Esophagus (tissue), 2 donors: Measurements from ENCODE around the gene TTC9C. TPM values are rescaled to one million over a fixed set of nuclear protein-coding genes. Genes with fewer than 3 reads are reported as not detected.
"Not testable (repeated sequence)": the region's sequence is repeated elsewhere in the genome, so short reads cannot be mapped to it uniquely, and the experiment has no call there.

Experiments used
- H3K27ac ChIP-seq, 2 donors: one replicate each; pipeline ENCODE4 v1.5.1; 2013; ENCODE audit warnings: low read depth in 2 of 2, mild to moderate bottlenecking in 2 of 2, inconsistent platforms in 1 of 2, low read length in 1 of 2, moderate library complexity in 1 of 2
- H3K27me3 ChIP-seq, 2 donors: one replicate each; pipeline ENCODE4 v1.6.1; 2013; ENCODE audit warnings: low read length in 2 of 2, control low read depth in 1 of 2, mild to moderate bottlenecking in 1 of 2; ENCODE audit not compliant: insufficient read depth in 2 of 2, control insufficient read depth in 1 of 2
- H3K36me3 ChIP-seq, 2 donors: one replicate each; pipeline ENCODE4 v1.6.1; 2013; ENCODE audit warnings: low read length in 1 of 2; ENCODE audit not compliant: control insufficient read depth in 2 of 2, insufficient read depth in 2 of 2
- H3K4me1 ChIP-seq, 2 donors: one replicate each; pipeline ENCODE4 v1.6.1; 2013; ENCODE audit warnings: low read length in 1 of 2; ENCODE audit not compliant: control insufficient read depth in 2 of 2, insufficient read depth in 2 of 2
- H3K4me3 ChIP-seq, 2 donors: one replicate each; pipeline ENCODE4 v1.5.1; 2013; ENCODE audit warnings: low read length in 2 of 2, mild to moderate bottlenecking in 2 of 2, low read depth in 1 of 2, moderate library complexity in 1 of 2
- H3K9me3 ChIP-seq, 2 donors: one replicate each; pipeline ENCODE4 v1.6.1; 2013; ENCODE audit warnings: mild to moderate bottlenecking in 2 of 2, low read depth in 1 of 2, low read length in 1 of 2, moderate library complexity in 1 of 2; ENCODE audit not compliant: control insufficient read depth in 2 of 2, insufficient read depth in 1 of 2
- WGBS, 2 donors: extraction: QIAGEN DNeasy Blood & Tissue Kit; methylation state at CpG; one replicate each; pipeline ENCODE4 v1.1.7; 2013; 5-methylcytosine and 5-hydroxymethylcytosine counted together
- polyA plus RNA-seq, 2 donors: library from polyadenylated mRNA; stranded (reverse); fragments of 200-250 nt; gene quantifications; one replicate each; pipeline ENCODE4 v1.2.3, GENCODE V29; 2013
- donor health status: healthy with polysubstance abuse.
- donor health status: Bipolar disorder and iron deficiency.

Gene TTC9C
- polyA plus RNA-seq, 2 donors = 13.3 to 31.1 TPM

DNA sequence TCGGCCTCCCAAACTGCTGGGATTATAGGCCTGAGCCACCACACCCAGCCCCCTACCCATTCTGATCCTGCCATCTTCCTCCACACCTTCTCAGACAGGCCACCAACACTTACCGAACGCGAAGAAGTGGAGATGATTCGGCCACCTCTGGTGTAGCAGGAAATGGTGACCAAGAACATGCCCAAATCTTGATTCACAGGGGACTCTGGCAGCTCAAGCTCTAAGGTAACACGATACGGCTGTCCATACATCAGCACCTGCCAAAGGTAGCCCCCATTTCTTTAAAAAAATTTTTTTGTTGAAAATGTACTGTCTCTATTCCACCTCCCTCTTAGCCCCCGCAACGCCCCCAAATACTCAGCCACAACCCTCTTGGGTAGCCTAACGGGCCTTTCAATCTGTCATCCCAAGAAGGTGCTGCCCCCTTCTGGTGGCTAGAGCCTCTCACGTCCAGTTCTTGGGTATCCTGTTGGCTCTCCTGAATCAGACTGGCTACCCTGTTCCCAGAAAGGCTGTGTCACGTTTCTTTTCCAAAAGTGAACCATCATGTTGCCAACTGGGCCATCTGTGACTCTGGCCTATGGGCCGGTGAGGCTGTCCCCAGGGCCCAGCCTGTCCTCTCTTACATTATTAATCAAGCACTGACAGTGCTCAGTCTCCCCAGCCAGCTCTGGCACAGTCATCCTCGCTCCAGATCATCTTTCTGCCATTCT is 33.7 kb upstream of the TTC9C start:
- H3K9me3 ChIP-seq = no peaks in the 10 kb centered on the region

DNA sequence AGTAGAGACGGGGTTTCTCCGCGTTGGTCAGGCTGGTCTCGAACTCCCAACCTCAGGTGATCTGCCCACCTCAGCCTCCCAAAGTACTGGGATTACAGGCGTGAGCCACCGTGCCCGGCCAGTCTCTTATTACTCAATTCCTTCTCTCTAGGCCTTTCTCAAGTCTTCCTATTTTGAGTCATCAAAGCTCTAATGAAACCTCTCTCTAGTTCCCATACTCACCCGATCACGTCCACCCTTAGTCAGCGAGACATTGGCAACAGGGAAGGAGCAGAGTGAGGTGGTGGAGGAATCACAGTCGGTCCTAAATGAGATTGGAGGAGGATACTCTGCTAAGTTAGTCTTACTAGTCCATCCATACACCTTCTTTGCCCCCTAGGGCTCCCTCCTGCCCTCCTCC is 26.0 kb upstream of the TTC9C start:
- Histone ChIP-seq H3K4me1 (peaks cover 3 to 4% of the 10 kb centered on the region in 2 donors), H3K9me3 (no peaks in the 10 kb centered on the region), H3K4me3 (no peak overlapping the region), H3K27ac (peak overlapping the region in 1 of 2 donors; percentile 79), H3K36me3 (no peaks in the 10 kb centered on the region), H3K27me3 (no peaks in the 10 kb centered on the region)
- WGBS, 2 donors = 76 to 79% methylated on average over 11 of the region's 11 CpGs

More for the DNA sequence above, 33.7 kb upstream of the TTC9C start:
- H3K4me3 ChIP-seq = no peak overlapping the region
- H3K27me3 ChIP-seq = no peaks in the 10 kb centered on the region
- peak overlapping the region in 1 of 2 donors; percentile 54 for H3K27ac ChIP-seq
- WGBS, 2 donors = 52 to 58% methylated on average over 14 of the region's 14 CpGs
- no peaks in the 10 kb centered on the region for H3K4me1 ChIP-seq
- peaks cover 5 to 26% of the 10 kb centered on the region in 2 donors for H3K36me3 ChIP-seq

DNA sequence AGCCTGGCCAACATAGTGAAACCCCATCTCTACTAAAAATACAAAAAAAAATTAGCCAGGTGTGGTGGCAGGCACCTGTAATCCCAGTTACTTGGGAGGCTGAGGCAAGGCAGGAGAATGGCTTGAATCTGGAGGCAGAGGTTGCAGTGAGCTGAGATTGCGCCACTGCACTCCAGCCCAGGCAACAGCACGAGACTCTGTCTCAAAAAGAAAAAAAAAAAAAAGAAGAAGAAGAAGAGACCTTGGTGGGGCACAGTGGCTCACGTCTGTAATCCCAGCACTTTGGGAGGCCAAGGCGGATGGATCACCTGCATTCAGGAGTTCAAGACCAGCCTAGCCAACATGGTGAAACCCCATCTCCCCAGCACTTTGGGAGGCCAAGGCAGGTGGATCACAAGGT is 24.4 kb upstream of the TTC9C start:
- H3K27me3 ChIP-seq, H3K9me3 ChIP-seq, H3K4me1 ChIP-seq, H3K4me3 ChIP-seq, H3K36me3 ChIP-seq, H3K27ac ChIP-seq: not testable (repeated sequence)
- WGBS, 2 donors = 79 to 95% methylated on average over 4 of the region's 4 CpGs

DNA sequence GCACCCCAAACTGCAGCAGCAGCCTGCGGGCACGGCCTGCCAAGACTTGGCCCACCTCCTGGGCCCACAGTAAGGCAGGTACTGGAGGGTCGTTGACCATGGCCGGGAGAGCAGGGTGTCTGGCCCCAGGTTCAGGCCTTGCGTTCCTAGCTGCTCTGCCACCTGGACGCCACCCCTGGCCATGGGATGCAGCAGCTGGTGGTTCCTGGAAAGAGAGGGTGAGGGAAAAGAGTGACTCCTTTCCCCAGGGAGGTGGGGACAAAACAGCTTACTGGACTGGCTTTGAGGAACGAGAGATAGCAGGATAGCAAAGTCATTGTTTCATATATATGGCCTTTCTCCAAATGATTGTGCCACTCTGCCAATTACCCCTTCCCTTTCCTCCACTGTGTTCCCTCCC is 22.9 kb upstream of the TTC9C start:
- Histone ChIP-seq H3K27ac (peak overlapping the region; percentile 83 to 93), H3K4me1 (peaks cover 3 to 14% of the 10 kb centered on the region in 2 donors), H3K36me3 (no peaks in the 10 kb centered on the region), H3K4me3 (peak overlapping the region in 1 of 2 donors; percentile 93), H3K27me3 (no peaks in the 10 kb centered on the region), H3K9me3 (no peaks in the 10 kb centered on the region)
- WGBS, 2 donors = 37 to 50% methylated on average over 7 of the region's 7 CpGs

DNA sequence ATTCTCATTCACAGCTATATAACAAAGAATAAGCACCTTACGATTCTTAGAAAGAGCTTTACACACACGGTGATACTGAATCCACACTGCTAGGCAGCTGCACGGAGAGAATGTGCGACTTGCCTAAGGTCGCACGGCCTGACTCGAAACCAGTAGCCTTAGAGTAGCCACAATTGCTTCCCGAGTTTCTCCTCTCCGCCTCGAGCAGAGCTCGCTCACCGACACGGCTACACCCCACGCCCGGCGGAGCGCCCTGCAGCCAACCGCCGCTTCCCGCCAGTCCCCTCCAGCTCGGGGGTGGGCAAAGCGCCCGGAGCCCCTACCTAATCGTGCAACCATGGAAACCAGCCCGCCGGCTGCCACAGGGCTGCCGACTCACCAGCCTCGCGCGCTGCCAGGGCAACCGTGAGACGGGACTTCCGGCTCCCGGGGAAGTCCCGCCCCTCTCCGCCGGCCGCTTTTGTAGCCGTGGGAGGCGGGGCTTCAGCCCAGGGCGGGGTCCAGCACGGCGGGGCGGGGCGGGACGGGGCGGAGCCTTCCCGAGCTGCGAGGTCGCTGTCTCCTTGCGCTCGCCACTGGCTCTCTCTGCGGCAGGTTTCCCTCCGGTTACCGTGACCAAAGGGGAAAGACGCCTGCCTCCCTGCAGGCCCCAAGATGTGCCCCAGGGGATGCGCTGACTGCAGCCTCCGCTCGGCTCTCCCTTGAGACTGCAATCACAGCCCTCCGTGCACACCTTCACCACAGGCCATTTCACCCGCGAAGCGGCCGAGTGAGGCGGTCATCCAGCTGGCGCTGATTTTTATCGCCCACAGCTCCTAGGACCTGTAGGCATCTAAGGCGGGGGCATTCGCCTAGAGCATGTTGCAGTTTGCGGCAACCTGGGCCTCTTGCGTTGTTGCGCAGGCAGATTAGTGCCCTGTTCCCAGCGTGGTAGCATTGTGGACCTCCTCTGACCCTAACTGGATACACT is 22.1 kb upstream of the TTC9C start:
- WGBS, 2 donors = 5% methylated on average over 67 to 73 of the region's 73 CpGs
- no peaks in the 10 kb centered on the region for H3K9me3 ChIP-seq
- H3K36me3 ChIP-seq = peaks cover 0 to 2% of the 10 kb centered on the region in 2 donors
- peak overlapping the region; percentile 79 to 93 for H3K4me3 ChIP-seq
- H3K27me3 ChIP-seq = no peaks in the 10 kb centered on the region
- H3K4me1 ChIP-seq = peaks cover 3 to 14% of the 10 kb centered on the region in 2 donors
- H3K27ac ChIP-seq = peak overlapping the region; percentile 83 to 93

DNA sequence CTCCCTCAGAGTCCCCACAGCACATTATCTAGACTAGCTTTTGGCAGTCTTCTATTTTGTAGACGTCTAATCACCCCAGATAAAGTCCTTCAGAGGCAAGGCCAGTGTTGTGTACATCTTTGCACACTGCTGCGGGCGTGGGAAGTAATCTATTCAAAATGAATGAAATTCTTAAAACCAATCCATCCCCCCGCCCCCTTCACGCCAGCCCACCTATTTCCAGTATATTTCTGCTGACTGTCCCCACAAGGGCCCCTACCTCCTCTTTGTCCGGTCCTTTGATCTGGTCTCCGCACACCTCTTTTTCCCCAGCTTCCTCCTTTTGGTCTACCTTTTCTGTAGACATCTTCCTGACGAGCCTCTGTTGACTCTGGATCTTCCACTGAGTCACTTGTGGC is 21.4 kb upstream of the TTC9C start:
- peaks cover 0 to 2% of the 10 kb centered on the region in 2 donors for H3K36me3 ChIP-seq
- peak overlapping the region; percentile 74 to 90 for H3K27ac ChIP-seq
- H3K9me3 ChIP-seq = no peaks in the 10 kb centered on the region
- peaks cover 3 to 14% of the 10 kb centered on the region in 2 donors for H3K4me1 ChIP-seq
- peak overlapping the region in 1 of 2 donors; percentile 93 for H3K4me3 ChIP-seq
- no peaks in the 10 kb centered on the region for H3K27me3 ChIP-seq
- 69 to 76% methylated on average over 8 of the region's 8 CpGs for WGBS, 2 donors

DNA sequence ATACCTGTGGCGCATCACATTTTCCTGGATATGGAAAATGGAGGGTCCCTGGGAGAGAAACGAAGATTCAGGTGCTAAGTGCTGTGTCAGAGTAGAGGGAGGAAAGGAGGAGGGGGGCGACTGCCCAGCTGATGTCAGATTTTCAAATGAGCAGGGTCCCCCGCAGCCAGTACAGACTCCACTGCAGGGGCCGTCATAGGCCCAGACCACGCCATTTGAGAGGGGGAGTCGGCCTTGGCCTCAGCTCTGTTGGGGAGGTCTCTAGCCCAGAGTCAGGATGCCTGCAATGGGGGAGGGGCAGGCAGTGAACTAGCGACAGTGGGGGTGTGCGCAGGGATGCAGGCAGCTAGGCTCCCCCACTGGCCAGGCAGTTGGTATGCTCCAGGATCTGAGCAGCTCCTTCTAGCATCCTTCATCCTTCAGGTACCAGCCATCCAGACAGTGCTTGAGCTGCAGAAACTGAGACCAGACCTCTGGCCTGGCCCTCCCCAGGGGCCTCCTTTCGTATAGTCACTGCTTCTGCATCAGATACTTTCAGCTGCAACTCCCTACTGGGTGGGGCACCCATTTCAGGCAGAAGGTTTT is 20.9 kb upstream of the TTC9C start, which contains the start of the genes BSCL2 and GNG3:
Gene BSCL2, minus strand, starts transcription at position 148 of the 585 bp plus-strand sequence. CDS start 229 bp downstream, outside the sequence.
Gene GNG3, plus strand, starts transcription at position 400 of the 585 bp plus-strand sequence. CDS start 620 bp downstream, outside the sequence.
- WGBS, 2 donors = 83% methylated on average over 10 of the region's 10 CpGs
- no peaks in the 10 kb centered on the region for H3K27me3 ChIP-seq
- no peaks in the 10 kb centered on the region for H3K9me3 ChIP-seq
- H3K4me1 ChIP-seq = peaks cover 3 to 14% of the 10 kb centered on the region in 2 donors
- peak within 1 kb of the TSS; percentile 97 to 98 for H3K27ac ChIP-seq
- H3K36me3 ChIP-seq = peaks cover 0 to 4% of the 10 kb centered on the region in 2 donors
- peak within 1 kb of the TSS; percentile 27 to 93 for H3K4me3 ChIP-seq

DNA sequence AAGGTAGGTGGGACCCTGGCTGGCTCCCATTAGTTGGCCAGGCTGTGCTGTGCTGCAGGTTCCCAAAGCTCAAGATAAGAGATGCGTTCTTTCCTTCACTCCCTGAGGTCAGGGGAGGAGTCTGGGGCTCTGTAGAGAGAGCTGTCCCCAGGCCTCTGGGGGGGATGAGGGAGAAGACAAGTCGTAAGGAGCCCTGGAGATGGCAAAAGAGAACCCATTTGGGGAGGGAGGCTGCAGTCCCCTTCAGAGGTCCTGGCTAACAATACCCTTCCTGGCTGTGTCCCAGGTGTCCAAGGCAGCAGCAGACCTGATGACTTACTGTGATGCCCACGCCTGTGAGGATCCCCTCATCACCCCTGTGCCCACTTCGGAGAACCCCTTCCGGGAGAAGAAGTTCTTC is 19.9 kb upstream of the TTC9C start:
- Histone ChIP-seq H3K36me3 (peaks cover under 1 to 6% of the 10 kb centered on the region in 2 donors), H3K4me1 (peaks cover 3 to 14% of the 10 kb centered on the region in 2 donors), H3K27me3 (no peaks in the 10 kb centered on the region), H3K4me3 (peak overlapping the region in 1 of 2 donors; percentile 58), H3K9me3 (no peaks in the 10 kb centered on the region), H3K27ac (peak overlapping the region; percentile 97 to 98)
- WGBS, 2 donors = 61 to 72% methylated on average over 5 of the region's 5 CpGs

DNA sequence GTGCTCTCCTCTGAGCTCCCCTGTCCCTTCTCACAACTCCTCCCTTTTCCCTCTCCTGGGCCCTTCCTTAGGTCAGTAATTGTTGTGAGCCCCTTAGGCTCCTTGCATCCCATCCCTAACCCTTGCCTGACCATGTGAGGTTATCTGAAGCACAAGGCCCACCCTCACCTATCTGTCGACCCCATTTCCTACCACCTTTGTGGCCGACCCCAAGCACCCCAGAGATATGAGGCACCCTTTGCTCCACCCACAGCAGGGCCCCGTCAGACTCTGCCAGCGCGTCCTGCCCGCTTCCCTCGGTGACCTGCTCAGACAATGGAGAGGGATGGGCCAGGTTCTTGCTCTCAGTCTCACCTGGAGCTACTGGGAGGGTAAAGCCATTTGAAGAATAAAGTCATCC is 19.5 kb upstream of the TTC9C start:
- Histone ChIP-seq H3K4me1 (peaks cover 3 to 14% of the 10 kb centered on the region in 2 donors), H3K4me3 (peak overlapping the region; percentile 43 to 58), H3K9me3 (no peaks in the 10 kb centered on the region), H3K27me3 (no peaks in the 10 kb centered on the region), H3K27ac (peak overlapping the region; percentile 97 to 98), H3K36me3 (peaks cover 5 to 8% of the 10 kb centered on the region in 2 donors)
- WGBS, 2 donors = 1 to 2% methylated on average over 7 of the region's 7 CpGs
